T-helper 1 cell (primary cell): ENCODE results near the gene PLAGL2.

Source experiments
- DNase-seq, 5 donors: peaks; one replicate each; pipeline ENCODE4 v3.0.0-alpha.2; 2012 to 2020

PLAGL2 gene

GRCh38 chr20:32231245-32231644, 23.7 kb upstream of the PLAGL2 start:
- no peak for DNase-seq

- no peak for DNase-seq
Measured at GRCh38 chr20:32230707-32231106, 23.2 kb upstream of the PLAGL2 start.

- DNase-seq = no peak
Measured at GRCh38 chr20:32229251-32229747, 21.8 kb upstream of the PLAGL2 start.

- DNase-seq = no peak
Measured at GRCh38 chr20:32227744-32228688, 20.5 kb upstream of the PLAGL2 start.

GRCh38 chr20:32227306-32227705, 19.8 kb upstream of the PLAGL2 start:
- DNase-seq = no peak

- no peak for DNase-seq
Measured at GRCh38 chr20:32226391-32226790, 18.8 kb upstream of the PLAGL2 start.

GRCh38 chr20:32224463-32224862, 16.9 kb upstream of the PLAGL2 start:
- no peak for DNase-seq

- DNase-seq = no peak
Measured at GRCh38 chr20:32218156-32218900, 10.8 kb upstream of the PLAGL2 start.

- DNase-seq = no peak
Measured at GRCh38 chr20:32216179-32217142, 8.9 kb upstream of the PLAGL2 start.

- no peak for DNase-seq
Measured at GRCh38 chr20:32215729-32216128, 8.2 kb upstream of the PLAGL2 start.

- DNase-seq = no peak
Measured at GRCh38 chr20:32215147-32215546, 7.6 kb upstream of the PLAGL2 start.

- no peak for DNase-seq
Measured at GRCh38 chr20:32213870-32214269, 6.3 kb upstream of the PLAGL2 start.

GRCh38 chr20:32209850-32210605, 2.5 kb upstream of the PLAGL2 start:
- no peak for DNase-seq

GRCh38 chr20:32208499-32209154, 1.1 kb upstream of the PLAGL2 start:
- DNase-seq = no peak

- DNase-seq = no peak
Measured at GRCh38 chr20:32206760-32207625, 550 bp downstream of the PLAGL2 start.

- DNase-seq = no peak
Measured at GRCh38 chr20:32205843-32206759, 1.4 kb downstream of the PLAGL2 start.

GRCh38 chr20:32205110-32205842, 2.3 kb downstream of the PLAGL2 start:
- peak in 1 of 5 donors; percentile 35 for DNase-seq
